Epithelial cell of proximal tubule (primary cell): ENCODE data around the gene LGR6. TPM values are rescaled to one million over a fixed set of nuclear protein-coding genes. Genes with fewer than 3 reads are reported as not detected.

Experiments
- DNase-seq: peaks from one replicate; pipeline ENCODE4 v3.0.0-alpha.2; 2011; ENCODE audit warnings: low read depth
- H3K4me3 ChIP-seq: 2 replicates; pipeline ENCODE4 v1.5.1; 2011; ENCODE audit warnings: low read depth, mild to moderate bottlenecking, low read length
- CTCF ChIP-seq: conservative IDR thresholded peaks from 2 replicates; pipeline ENCODE4 v1.5.1; 2012; ENCODE audit warnings: low read depth, mild to moderate bottlenecking, low read length
- total RNA-seq: library from RNA; depleted of rRNA; stranded (reverse); fragments of >200 nt; gene quantifications from 2 replicates; pipeline ENCODE4 v1.2.3, GENCODE V29; 2015

Gene LGR6
- total RNA-seq, 1 donor from 2014 or later = not detected

- TF ChIP-seq CTCF = no peak
- DNase-seq = no peak
- no peak overlapping the region for H3K4me3 ChIP-seq
These were observed 39.3 kb upstream of the LGR6 start for GRCh38 chr1:202154148-202154765.

- no peak overlapping the region for H3K4me3 ChIP-seq
- peak; percentile 59 for TF ChIP-seq CTCF
- DNase-seq = no peak
These were observed 38.7 kb upstream of the LGR6 start for GRCh38 chr1:202154766-202155477.

- TF ChIP-seq CTCF = no peak
- DNase-seq = peak; percentile 49
These were observed 38.0 kb upstream of the LGR6 start for GRCh38 chr1:202155478-202156021.

GRCh38 chr1:202156590-202156989 lies 37.0 kb upstream of the LGR6 start:
- no peak for TF ChIP-seq CTCF

More at GRCh38 chr1:202155478-202156021, 38.0 kb upstream of the LGR6 start:
- H3K4me3 ChIP-seq = no peak overlapping the region

GRCh38 chr1:202157945-202158344 lies 35.7 kb upstream of the LGR6 start:
- H3K4me3 ChIP-seq = no peak overlapping the region
- DNase-seq = no peak
- TF ChIP-seq CTCF = no peak

More at GRCh38 chr1:202156590-202156989, 37.0 kb upstream of the LGR6 start:
- DNase-seq = no peak
- no peak overlapping the region for H3K4me3 ChIP-seq

GRCh38 chr1:202158810-202159533 lies 34.6 kb upstream of the LGR6 start:
- no peak for DNase-seq
- TF ChIP-seq CTCF = no peak
- no peak overlapping the region for H3K4me3 ChIP-seq
